ENCODE results near the gene CORO7.

CORO7 gene

DNA sequence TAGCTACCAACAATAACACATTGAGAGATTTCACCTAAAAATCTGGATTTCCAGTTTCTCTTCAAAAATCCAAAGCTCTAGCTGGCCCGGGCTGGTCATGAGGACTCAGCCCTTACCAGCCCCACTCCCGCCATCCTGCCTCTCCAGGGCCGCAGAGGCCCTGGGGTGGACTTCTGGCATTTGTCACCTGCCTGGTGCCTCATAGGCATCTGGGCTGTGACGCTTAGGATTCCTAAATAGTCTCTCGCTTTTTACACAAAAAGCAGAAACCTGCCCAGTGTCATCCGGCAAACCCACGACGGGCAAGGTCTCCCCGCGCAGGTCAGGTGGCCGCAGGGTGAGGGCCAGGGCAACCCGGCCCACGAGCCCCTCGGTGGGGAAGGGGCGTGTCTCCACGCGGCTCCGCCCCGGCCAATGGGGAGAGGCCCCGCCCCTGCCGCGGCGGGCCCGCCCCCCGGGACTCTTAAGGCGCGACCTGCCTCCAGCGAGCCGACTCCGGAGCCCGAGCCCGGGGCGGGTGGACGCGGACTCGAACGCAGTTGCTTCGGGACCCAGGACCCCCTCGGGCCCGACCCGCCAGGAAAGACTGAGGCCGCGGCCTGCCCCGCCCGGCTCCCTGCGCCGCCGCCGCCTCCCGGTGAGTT, 44.9 kb downstream of the CORO7 start, which contains the start of gene VASN:
Gene VASN, plus strand, starts transcription at position 492 of the 644 bp plus-strand sequence. CDS start 9,030 bp downstream, outside the sequence.
- no peak for DNase-seq (ENCODE audit: low read depth)

DNA sequence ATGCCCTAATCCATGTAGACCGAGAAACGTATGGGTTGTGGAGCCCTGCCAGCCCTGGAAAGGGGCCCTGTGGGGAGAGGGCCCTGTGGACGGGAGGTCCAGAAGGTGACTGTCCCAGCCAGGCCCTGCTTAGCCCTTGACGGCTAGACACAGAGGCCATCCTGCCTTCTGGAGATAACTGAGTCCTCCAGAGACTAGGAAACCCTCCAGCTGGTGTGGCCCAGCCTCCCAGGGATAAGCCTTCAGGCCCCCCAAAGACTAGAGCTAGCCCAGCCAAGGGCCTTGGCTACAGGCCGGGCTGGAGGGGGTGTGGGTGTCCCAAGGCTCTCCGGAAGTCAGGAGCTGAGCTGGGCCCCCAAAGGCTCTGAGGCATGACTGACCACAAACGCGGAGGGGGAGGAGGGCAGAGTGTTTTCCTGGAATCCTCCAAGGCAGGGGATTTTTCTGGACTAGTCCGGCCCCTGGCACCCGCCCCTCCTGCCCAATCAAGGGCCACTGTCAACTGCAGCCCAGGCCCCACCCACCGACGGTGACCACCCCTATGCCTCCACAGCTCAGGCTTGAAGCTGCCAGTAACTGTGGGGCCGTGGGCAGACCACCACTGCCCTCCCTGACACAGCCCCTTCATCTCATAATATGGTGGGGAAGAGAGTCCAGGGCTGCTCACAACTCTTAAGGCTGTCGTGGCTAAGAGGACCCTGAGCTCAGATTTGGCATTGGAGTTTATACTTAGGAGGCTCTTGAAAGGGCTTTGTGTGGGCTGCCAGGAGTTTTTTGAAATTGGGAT, 45.6 kb downstream of the CORO7 start:
- DNase-seq (ENCODE audit: low read depth) = no peak

DNA sequence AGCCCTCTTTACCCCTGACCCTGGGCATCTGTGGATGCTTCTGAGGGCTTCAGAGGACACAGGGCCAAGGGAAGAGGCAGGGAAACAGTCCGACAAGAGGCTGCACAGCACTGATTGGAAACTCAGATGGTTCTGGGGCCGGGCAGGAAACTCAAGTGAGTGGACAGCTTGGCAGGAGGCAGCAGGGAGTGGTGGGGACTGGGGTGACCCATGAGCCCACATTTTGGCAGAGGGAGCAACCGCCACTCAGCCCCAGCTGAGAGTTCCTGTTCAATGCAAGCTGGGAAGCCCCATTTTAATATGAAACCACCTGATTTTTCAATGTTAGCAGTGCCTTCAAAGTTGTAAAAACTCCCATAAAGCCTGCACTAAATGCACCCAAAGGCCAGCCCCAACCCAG, 46.2 kb downstream of the CORO7 start:
- no peak for DNase-seq (ENCODE audit: low read depth)

DNA sequence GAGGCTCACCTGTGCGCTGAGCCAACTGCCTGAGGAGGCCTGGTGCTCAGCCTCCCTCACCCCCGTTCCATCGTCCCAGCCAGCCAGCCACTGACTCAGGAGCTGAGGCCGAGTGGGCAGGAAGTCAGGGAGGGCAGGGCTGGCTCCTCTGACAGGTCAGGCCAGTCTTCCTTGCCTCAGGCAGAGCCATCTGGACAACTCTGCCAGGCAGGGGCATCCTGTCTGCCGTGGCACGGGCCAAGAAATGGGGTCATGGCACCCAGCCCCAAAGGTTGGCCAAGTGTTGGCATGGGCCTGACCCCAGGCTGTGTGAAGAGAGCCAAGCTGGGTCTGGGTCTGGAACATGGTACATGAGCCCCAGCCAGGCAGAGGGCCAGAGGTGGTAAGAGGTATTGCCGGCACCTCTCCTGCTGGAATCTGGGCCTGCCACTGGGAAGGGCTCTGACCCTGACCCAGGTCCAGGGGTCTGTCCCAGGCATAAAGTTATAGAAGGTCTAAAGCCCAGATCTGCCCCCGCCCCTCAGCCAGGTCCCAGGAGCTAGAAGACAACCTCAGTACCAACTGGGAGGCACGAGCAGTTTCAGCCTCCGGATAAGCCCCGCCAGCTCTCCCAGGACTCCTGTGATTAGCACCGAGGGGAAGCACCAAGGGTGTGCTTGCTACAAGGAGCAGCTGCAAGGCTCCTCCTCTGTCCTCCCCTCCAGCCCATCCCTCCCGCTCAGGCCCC, 47.2 kb downstream of the CORO7 start:
- DNase-seq (ENCODE audit: low read depth) = no peak

DNA sequence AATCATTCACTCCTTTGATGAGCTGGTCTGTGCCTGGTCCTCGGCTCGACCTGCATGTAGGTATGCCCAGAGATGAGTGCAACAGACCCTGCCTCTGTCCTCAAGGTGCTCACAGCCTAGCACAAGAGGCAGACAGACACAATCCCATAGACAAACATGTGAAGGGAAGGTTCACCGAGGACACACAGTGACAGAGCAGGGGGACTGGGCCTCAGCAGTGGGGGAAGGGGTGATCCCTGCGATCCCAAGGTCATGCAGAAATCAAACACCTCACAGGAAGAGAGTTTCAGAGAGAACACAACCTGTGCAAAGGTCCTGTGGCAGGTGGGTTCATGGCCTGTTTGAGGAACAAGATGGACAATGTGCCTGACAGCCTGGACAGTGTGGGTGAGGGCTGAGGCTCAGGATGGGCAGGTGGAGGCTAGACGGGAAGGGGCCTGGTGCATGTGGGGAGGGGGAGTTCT, 49.0 kb downstream of the CORO7 start:
- no peak for DNase-seq (ENCODE audit: low read depth)

DNA sequence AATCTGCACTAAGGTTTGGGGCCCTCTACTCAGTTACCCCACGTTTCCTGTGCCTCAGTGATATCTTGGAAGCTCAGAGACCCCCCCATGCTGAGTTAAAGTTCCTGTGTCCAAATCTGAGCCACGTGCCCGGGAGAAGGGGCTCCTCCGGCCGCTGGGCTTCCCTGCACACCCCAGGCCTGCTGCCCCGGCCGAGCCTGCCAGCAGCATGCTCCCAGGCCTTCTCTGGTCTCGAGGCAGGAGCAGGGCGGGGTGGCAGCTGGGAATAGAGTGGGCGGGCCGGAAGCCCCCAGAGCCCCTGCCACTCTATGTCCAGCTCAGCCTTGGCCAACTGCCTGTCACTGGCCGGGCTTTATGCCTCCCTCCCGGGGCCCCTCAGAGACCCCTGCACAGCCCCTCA, 50.4 kb downstream of the CORO7 start:
- no peak for DNase-seq (ENCODE audit: low read depth)

DNA sequence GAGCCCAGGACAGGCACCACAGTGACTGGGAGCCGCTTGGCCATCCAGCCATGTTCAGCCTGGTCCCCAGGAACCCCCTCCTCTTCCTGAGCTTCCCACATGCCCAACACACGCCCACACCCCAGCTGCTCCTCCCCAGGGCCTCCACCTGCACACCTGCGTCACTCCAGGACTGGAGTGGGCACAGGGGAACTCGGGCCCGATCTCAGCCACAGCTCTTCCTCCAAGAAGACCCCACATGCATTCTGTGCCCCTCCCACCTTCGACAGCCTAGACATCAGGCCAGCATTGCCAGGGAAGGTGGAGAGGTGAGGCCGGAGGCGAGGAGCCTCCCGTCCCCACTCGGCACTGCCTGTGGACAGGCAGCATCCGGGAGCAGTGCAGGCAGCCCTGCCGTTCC, 50.8 kb downstream of the CORO7 start:
- DNase-seq (ENCODE audit: low read depth) = no peak

DNA sequence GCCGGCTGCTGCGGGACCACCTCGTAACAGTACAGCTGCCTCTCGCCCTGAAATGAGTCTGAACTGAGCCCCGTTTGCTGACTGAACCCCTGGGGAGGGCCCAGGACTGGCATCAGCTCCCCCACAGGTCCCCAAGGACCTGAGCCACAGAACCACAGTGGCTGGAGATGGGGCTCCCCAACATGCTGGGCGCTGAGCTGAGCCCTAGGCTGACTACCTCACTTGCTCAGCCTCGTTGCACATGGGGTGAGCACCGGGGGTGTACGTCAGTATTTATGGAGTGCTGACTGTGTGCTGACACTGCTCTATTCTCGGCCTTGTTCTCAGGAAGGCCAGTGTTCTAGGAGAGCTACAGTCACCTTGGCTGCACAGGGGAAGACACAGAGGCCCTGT, 51.4 kb downstream of the CORO7 start:
- DNase-seq (ENCODE audit: low read depth) = no peak

DNA sequence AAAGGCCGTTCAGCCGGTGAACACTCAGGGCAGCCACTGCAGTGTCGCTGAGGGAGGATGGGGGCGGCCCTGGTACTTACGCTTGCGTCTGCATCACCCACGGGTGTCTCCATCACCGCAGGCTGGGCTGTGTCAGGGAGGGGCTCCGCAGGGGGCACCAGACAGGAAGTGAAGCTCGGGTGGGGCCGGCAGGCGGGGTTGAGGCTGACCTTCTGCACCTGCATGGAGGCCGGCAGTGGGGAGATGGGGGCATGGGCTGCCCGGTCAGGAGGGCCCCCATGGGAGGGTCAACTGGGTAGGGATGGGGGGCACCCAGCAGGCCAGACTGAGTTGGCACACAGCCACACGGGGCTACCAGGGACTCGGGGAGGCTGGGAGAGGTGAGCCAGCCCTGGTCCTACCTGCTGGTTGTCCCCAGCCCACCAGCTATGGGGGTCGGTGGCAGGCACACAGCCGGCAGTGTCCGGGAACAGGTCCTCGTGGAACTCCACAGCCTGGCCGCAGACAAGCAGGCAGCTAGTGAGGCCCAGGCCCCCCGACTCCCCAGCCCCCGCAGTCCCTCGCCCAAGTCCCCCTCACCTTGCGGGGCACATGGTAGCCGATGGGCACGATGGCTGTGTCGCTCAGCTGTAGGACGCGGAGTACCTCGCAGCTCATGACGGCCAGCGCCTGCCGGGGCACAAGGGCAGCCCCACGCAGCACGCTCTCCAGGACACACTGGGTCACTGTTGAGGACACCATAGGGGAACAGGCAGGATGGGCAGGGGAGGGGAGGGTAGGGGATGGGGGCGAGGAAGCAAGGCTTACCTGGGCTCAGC, 52.0 kb downstream of the CORO7 start:
- DNase-seq (ENCODE audit: low read depth) = no peak

DNA sequence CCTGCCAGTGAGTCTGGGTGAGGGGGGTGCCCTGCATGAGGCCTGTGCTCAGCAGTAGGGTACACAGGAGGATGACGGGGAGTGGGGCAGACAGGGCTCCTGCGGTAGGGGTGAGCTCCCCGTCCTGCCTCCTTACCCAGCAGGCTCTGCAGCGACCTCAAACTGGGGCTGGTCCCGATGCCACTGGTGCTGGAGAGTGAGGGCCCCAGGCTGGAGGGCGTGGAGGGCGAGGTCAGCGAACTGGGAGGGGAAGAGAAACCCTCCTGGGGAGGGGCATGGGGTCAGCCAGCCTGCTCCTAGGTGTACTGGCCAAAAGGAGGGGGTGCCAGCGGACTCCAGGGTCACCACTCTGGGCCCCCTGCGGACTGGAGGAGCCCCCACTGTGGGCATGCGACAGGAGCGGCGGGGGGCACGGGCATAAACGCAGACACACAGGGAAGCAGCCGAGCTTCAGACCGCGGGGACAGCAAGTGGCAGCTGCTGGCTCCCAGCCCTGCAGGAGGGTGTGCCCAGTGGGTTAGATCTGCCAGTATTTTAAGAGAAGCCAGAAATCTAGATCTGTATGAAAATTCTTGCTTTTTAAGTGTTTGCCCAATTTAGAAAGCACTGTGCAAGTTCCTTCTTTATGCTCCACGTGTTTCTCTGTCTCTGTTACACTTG, 53.8 kb downstream of the CORO7 start:
- no peak for DNase-seq (ENCODE audit: low read depth)

DNA sequence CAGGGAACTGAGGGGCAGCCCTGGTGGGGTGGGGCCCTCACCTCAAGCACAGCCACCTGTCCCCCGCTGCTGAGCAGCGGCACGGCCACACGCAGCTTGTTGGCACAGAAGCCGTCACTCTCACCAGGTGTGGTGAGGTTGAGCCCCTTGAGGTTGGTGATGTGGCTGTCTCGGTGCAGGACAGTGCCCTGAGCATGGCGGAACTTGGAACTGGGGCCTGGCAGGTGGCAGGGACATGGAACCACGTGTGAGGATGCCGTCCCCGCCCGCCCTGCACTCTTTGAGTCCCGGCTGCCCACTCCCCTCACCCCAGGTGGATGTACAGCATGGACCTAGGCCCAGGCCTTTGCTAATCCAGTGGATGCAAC, 54.5 kb downstream of the CORO7 start:
- no peak for DNase-seq (ENCODE audit: low read depth)

DNA sequence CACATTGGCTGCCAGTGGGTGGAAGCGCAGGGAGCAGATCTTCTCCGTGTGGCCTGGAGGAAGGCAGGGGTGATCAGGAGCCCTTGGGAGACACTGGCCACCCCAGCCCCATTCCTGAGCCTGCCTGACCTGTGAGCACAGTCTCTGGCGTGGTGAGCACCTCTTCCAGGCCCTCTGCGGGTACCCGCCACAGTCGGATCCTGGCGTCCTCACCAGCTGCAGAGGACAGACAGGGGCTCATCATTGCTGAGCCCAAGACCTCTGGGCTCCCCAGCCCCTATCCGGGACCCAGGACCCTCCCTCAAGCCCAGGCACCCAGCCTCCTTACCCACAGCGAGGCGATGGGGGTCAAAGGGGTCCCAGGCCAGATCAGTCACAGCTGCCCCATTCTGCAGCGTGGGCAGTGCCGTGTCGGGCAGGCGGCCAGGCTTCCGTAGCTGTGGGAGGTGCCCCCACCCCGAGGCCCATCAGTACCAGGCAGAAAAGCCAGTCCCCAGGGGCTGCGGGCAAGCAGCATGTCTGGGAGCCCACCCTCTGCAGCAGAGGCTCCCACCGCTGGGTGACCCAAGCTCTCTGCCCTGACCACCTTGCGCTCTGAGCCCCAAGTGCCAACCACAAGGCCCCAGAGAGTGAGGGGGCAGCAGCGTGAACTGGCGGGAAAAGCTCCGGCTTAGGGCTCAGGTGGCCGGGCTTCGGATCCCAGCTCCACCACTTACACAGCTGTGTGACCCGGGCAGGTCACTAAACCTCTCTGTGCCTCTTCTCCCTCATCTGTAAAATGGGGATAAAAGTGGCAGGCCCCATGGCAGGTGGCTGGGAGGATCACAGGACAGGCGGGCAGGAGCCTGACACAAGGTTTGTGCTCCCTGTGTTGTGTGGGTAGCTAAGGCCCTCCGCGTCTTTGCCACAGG, 55.1 kb downstream of the CORO7 start:
- DNase-seq (ENCODE audit: low read depth) = no peak

DNA sequence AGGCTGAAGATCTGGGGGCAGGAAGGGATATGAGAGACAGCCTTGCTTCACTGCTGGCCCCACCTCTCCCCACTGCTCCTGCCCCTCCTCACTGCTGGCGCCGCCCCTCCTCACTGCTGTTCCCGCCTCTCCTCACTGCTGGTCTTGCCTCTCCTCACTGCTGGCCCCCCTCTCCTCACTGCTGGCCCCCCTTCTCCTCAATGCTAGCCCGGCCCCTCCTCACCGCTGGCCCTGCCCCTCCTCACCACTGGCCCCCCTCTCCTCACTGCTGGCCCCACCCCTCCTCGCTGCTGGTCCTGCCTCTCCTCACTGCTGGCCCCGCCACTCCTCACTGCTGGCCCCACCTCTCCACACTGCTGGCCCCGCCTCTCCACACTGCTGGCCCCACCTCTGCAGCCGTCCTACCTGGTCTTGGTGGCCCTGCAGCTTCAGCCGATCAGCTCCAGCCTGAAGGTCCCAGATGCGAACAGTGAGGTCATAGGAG, 55.8 kb downstream of the CORO7 start:
- DNase-seq (ENCODE audit: low read depth) = no peak

DNA sequence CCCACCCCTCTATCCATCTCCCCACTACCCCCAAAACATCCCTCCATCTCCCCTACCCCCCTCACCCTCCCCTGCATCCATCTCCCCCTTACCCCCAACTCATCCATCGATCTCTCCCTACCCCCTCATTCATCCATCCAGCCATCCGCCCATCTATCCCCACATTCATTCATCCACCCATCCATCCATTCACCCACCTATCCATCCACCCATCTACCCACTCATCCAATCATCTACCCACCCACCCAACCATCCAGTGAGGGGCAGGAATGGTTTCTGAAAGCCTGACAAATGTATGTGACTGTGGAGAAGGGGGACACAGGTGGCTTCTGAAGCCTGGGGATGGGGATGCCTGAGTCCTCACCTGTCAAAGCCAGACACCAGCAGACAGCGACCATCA, 56.5 kb downstream of the CORO7 start:
- no peak for DNase-seq (ENCODE audit: low read depth)

DNA sequence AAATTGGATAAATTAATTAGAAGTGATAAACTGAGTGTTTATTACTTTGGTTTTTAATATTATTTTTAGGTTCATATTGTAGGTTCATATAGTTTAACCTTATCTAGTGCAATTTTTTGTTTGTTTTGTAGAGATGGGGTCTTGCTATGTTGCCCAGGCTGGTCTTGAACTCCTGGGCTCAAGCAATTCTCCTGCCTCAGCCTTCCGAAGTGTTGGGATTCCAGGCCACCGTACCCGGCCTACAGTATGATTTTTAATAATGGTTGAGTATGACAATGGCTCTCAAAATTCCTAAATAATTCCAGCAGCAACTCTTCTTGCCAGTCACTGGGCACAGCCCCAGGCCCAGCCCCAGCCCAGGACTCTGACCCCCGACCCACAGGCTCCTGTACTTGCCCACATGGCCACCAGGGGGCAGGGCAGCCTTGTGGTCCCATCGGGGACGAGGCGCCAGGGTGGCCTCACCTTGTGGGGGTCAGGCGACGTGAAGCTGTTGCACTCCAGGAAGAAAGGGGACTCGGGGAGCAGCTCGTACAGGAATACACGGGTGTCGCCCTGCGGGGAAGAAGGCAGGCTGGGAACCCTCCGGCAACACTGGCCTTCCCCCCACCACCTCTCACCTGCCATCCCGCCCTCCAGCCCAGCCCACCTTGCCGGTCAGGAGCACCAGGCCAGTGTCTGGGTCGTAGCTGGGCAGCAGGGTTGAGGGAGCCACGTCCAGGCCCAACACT, 57.4 kb downstream of the CORO7 start:
- no peak for DNase-seq (ENCODE audit: low read depth)

DNA sequence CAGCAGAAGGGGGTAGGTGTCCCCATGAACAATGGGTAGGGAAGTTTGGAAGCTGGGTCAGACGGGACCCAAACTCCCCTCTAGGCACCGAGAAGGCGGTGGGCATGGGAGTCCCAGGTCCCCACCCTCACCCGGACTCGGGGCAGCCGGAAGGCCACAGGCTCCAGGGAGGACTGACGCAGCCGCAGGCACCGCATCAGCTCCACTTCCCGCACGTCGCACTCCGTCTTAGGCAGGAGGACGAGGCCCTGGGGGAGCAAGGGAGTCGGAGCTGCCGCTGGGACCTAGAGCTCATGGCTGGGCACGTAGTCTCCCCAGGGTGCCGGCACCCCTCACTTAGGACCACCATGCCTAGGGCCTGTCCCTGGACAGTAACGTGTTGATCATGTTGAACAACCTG, 58.2 kb downstream of the CORO7 start:
- no peak for DNase-seq (ENCODE audit: low read depth)

DNA sequence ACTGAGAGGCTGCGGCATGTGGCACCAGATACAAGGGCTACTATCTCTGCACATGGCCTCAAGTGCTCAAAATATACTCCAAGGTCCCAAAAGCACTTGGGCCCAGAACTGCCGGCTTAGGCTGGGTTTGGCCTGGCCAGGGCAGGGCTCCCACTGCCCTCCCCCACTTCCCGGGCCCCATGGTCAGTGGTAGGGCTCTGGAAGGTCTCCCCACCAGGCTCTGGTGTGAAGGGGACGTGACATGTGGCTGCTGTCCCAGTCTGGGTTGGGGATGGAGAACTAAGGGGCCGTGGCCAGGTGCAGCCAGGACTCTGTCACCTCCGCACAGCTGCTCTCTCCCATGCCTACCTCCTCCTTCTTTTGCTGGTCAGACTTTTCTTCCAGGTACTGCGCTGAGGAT, 59.6 kb downstream of the CORO7 start:
- no peak for DNase-seq (ENCODE audit: low read depth)

DNA sequence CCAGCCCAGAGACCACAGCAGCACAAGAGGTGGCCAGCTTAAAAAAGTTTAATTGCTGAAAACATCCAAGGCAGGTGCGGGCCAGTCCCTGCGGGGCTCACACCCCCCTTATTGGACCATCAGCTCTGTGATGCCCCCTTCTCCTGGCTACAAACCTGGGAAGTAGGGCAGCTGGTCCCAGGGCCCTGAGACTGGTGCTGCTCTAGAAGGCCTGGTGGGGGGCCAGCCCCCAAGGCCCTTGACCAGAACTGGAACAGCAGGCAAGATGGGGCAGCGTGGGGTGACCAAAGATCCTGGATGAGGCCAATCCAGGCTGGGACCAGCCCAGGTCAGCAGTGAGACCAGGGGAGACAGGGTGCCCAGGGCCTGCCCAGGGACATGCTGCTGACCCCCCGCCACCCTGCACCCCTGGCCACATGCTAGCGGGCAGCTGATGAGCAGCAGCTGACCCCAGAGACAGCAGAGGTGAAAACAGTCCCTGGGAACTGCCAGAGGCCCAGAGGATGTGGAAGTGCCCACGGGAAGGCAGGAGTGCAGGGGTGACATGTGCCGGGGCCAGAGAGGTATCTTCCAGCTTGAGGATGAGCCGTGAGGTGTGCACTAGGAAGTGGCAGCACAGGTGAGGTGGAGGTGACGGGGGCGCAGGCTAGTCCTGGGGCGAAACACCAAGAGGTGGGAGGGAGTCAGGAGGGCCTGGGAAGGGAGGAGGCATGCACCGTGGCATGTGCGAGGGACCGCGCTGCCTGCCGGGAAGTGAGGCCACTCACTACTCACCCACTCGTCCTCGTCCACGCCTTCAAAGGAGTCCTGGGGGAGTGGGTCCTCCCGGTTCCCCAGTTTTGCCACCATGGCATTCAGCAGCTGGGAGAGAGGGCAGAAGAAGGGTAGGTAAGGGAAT, 61.6 kb downstream of the CORO7 start:
- no peak for DNase-seq (ENCODE audit: low read depth)

DNA sequence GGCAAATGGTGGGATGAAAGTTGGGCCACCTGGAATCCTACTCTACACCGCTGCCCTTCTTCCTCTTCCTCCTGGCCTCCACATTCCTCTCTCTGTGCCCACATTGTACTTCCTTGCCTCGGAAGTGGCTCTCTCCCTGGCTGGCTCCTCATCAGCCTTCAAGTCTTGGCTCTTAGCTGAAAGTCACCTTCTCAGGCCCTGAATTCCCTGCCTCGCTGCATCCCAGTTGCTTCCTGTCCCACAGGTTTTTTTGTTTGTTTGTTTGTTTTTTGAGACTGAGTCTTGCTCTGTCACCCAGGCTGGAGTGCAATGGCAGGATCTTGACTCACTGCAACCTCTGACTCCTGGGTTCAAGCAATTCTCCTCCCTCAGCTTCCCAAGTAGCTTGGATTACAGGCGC, 62.7 kb downstream of the CORO7 start:
- no peak for DNase-seq (ENCODE audit: low read depth)
